CD4-positive, alpha-beta T cell treated with Interleukin-6 at 100 ng/mL for 8 hours (primary cell): Measurements from ENCODE around the gene DNAJA4.

ENCODE experiments used
- DNase-seq: peaks from one replicate; pipeline ENCODE4 v3.0.0-alpha.2; 2020; ENCODE audit warnings: mixed read lengths, low spot score

The DNAJA4 gene

DNA sequence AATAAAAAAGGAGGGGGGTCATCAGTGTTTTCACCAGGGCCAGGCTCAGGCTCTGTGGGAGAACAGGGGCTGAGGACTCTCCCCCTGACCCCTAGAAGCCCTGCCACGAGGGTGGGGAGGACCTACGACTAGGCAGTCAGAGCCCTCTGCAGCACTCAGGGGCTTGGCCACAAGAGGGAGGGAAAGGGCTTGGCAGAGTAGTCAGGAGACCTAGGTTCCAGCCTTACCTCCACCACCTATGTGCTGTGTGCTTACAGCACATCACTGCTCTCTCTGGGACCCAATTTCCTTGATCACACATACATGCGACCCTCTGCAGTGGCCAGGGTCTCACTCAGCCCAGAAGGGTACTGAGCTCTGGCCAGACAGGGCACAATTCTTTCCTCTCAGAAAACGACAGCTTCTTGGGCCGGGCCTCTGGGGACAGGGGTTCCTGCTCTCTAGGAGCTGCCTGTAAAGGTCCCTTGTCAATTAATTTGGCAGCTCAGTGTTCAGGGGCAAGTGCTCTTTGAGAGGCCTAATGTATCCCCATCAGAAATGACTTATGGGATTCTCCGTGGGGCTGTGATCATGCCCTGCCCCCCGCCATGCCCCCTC is 51.4 kb downstream of the DNAJA4 start:
- DNase-seq = no peak

DNA sequence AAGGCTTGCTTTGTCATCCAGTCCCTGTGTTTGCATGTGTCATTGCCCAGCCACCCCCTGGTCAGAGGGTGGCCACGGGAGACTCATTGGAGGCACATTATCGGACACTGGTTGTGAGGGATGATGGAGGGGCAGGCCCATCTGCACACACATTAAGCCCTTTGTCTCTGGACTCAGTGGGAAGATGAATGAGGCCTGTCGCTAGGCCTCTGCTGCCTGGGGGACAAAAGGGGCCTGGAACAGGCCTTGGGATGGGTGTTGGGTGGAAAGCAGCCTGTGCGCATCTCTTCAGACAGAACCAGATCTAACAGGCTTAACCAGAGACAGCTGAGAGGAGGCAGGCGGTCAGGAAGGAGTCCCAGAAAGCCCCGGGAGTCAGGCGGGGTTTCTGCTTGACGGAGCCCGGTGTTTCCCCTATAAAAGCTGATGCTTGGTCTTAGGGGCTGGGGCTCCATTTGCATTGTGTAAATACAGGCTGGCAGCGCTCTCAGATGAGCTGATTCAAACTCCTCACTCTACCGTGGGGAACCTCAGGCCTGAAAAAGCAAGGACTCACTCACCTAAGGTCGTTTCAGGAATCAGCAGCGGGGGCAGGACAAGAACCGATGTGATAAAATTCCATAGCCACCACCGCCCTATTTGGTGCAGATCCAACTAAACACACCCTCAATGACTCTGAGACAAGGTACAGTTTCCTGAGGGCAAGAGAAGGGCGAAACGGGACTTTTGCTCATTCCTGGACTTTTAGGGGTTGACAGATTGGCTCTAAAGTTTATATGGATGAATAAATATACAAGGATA is 52.1 kb downstream of the DNAJA4 start:
- no peak for DNase-seq

DNA sequence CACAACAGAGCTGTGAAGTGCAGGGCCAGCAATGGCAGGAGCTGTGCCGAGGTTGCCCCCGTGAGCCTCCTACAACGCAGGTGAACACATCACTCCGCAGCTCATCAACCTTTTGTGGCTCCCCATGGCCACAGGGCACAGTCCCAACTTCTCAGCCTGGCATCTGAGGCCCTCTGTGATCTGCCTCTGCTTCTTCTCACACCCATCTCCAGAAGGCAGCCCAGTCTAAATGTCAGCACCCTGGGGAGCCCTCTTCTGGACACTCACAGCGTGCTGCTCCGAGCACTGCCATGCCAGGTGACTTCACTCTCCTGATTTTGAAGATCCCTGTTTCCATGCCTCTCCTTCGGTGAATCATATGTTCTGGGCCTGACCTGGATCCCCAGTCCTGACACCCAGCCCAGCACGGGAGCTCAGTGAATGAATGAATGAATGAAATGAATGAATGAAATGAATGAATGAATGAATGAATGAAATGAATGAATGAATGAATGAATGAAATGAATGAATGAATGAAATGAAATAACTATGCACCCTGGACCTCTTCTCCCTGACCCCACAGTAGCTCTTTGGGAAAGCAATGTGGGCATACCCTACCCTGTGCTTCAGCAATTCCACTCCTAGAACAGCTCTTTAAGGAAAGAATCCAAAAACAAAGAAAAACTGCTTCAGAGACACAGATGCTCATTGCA is 52.9 kb downstream of the DNAJA4 start:
- no peak for DNase-seq

DNA sequence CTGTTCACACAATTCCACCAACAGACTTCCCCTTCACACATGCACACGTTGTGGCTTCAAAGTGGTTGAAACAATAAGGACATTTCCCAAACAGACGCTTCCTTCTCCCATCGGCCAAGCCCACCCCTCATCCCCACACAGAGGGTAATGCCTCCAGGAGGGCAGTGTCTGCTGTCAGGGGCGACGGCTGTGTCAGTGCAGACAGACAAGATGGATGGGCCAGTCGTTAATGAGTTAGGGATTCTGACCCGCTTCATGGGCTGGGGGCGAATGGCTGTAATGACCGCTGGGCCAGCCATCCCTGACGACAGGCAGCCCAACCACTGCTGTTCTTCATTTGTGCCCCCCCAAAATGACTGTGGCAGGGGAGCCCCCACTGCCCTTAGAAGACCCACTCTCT is 55.2 kb downstream of the DNAJA4 start:
- no peak for DNase-seq

DNA sequence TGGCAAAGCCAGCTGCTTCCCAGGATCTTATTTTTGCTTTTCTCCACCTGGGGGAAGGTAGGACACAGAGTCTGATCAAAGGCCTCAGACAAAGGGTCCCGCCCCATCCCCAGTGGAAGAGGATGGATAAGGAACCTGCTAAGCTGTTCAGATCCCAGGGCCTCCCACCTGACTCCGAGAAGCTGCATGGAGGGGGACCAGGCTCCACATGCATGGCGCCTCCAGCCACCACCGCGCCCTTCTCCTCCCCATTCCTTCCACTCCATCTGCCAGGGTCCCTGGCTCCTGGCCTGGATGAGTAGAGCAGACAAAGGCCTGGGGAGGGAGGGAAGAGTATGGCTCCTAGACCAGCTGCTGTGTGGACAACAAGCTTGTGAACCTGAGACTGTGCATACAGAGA is 55.8 kb downstream of the DNAJA4 start:
- no peak for DNase-seq

DNA sequence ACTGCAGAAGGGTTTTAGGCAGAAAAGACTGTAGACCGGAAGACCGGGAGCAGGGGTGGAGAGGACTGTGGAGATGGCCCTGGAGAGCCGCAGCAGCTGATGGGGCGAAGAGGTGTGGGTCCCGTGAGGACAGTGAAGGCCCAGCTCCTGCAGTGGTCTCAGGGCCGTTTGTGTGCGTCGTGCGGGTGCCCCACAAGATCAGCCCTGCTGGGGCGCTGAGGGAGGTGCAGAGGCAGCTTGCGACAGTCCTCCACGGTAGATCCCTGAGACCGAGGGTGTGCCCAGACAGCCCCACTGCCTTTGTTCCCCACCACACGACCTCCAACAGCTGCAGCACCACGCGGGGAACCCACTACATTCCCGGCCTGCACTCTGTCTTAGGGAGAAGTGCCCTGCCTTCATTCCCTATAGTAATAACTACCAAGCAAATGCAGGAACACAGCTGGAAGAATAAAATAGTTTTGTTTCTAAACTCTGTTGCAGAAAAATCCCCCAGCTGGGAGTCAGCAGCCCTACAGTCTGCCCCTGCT is 56.7 kb downstream of the DNAJA4 start:
- no peak for DNase-seq

DNA sequence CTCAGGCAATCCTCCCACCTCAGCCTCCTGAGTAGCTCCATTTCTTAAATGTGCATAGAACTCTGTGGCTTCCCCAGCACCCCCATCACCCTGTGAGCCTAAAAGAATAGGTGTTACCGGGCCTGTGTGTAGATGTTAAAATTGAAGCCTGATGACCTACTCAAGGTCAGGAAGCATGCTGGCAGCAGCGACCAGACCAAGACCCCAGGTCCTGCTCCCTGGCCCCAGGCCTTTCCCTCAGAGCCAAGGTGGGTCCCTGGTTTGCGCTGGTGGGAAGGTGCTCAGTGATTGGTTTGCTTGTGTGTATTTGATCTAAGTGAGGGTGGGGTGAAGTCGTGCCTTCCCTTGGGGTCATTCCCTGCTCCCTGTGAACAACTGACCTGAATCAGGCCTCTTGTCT is 57.4 kb downstream of the DNAJA4 start:
- DNase-seq = no peak

DNA sequence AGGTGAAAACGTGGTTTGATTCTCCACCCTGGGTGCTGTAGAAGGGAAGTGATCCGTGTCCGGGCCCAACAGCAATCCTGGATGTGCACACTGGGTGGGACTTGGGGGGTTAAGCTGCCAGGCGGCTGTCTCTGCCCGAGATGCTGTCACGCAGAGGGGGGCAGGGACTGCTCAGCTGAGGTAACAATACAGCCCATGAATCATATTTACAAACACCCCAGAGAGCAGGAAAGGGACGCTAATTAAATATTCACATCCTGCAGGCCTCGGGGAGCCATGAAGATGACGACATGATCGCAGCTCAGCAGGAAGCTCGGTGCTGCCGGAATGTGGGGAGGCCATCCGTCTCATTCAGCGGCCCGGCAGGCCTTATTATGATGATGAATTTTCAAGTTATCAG is 57.9 kb downstream of the DNAJA4 start:
- no peak for DNase-seq

DNA sequence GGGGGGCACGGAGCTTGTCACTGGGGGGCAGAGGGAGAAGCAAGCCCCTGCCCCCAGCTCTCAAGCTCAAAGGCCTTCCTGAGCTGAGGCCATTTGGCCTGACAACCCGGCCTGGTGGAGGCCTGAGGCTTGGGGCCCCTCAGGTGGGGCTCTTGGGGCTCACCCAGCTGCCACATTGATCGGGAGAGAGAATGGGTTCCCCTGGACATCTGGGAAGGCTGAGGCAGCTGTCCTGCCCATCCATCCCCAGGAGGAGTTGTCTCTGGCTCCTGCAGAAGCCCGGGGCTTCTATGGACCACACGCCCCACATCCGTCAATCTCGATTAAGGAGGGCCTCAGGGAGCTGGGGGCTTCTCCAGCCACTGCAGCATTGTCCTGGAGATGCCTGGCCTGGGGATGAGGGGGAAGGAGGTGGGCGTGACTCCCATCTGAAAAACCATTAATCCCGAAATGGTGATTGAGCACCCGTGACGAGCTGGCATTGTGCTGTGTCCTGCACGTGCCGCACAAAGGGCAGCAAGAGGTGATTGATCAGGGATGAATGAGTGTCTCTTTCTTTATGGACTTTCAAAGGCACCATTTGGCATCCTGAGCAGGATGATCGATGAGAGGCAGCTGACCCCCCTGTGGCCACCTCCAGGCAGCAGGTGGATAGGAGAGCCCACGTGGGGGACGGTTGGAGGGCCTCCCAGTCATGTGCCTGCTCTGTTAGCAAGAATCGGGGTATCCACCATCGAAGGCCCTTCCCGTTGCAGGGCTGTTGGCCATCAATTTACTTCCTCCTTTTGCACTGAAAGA is 58.6 kb downstream of the DNAJA4 start:
- no peak for DNase-seq

DNA sequence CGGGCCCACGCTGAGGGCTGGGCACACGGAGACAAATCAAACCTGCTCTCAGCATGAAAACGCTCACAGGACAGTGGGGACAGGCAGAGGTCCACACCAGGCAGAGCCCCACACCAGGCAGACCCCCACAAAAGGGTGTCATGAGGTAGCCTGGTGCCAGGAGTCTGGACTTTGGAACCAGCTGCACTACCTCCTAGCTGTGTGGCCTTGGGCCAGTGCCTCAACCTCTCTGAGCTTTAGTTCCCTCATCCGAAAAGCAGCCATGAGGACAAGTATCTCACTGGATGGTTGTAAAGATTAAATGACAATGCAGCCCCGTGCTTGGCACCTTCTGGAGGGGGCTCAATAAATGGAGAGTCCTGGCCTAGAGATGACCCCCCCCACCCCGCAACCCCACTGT is 59.3 kb downstream of the DNAJA4 start:
- no peak for DNase-seq

DNA sequence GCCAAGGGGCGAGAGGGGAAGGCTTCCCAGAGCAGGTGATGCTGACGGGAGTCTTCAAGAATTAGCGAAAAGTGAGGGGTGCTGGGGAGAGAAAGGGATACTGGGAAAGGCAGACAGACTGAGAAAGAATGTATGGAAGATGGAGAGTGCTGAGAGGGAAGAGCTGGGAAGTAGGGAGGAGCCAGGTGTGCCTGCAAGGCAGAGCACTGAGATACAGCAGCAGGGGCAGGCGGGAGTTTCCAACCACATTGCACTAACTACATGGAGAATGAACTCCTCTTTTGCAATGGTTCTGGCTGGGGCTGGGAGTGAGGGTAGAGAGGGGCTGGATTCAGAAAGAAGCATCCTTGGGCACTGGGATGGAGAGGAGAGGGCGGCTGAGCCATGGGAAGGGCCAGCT is 59.8 kb downstream of the DNAJA4 start:
- DNase-seq = no peak

DNA sequence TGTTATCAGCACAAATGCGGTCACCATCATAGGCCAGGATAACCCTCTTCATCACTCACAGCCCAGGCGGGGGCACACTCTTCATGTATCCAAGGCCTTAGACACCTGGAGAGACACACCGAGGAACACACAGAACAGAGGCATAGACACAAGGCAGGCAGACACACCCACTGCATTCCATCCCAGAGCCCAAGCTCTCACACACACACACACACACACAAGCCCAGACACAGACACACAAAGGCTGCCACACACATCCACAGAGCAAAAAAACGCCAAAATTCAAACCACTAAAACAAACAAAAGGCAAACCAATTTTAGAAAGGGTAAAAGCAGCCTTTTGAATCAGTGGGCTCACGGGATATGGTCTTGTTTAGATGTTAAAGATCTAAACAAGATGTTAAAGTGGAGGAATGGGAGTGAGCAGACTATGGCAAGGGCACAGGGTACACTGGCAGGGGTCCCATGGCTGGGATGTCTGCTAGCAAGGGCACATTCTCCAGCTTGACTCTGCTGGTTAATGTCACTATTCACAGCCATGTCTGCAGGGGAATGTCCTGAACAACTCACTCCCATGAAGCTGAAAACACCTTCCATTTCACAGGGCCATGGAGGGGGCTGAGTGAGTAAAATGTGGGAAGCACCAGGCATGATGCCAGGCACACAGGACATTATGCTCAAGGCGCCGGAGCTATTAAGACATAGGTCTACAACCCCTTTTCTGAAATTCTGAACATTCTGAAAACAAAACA is 60.9 kb downstream of the DNAJA4 start:
- DNase-seq = no peak

DNA sequence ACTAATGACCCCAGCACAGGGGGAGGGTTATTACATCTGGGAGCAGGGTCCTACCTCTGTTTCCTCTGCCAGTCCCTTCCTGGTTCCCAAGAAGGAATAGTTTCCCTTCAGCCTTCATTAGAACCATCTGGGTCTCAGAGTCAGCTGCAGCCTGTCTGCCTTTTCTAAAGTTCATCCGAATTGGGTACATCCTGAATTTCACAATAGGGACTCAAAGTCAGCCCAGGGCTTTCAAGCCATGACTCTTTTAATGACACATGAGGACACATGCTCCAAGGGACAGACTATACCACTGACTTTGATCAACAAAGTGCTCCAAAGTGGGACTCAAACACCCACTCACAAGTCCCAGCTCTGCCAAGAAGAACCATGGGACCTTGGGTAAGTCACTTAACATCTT is 63.1 kb downstream of the DNAJA4 start:
- no peak for DNase-seq

DNA sequence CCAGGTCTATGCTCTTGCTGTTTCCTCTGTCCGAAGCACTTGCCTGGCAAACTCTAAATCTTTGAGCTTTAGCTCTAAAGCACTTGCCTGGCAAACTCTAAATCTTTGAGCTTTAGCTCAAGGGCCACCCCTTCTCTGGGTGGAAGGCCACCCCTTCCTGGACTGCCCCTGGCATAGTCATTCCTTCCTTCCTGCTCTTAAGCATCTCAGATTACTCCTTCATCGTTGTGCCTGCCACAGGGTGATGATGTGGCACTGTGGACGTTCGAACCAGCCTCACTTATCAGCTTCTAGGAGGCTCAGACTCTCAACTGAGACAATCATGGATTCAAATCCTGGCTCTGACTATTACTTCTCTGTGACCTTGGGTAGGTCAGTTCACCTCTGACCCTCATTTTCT is 65.3 kb downstream of the DNAJA4 start:
- DNase-seq = no peak
